K562 (cell line): ENCODE data around the gene NEMP2. TPM values are rescaled to one million over a fixed set of nuclear protein-coding genes. Genes with fewer than 3 reads are reported as not detected.

Experiments used
- ATF4 ChIP-seq: fragments of 450-650 bp; formaldehyde crosslinking; IDR thresholded peaks from 2 replicates; pipeline ENCODE4 v1.4.0; 2022; ENCODE audit warnings: mild to moderate bottlenecking, moderate library complexity
- CBFA2T3 ChIP-seq: fragments of 450-650 bp; IDR thresholded peaks from 2 replicates; pipeline ENCODE4 v1.6.1; 2017
- CXXC5 ChIP-seq: fragments of 250-450 bp; sonication (Bioruptor Pico); IDR thresholded peaks from 2 replicates; pipeline ENCODE4 v1.8.0; 2022; ENCODE audit warnings: inconsistent platforms, mild to moderate bottlenecking, moderate library complexity
- FOS ChIP-seq: IDR thresholded peaks from 3 replicates; pipeline ENCODE4 v1.6.1; 2011; ENCODE audit not compliant: insufficient read length; ENCODE audit errors: extremely low read depth
- GATAD2B ChIP-seq: fragments of 450-650 bp; IDR thresholded peaks from 2 replicates; pipeline ENCODE4 v1.6.1; 2017; ENCODE audit warnings: mild to moderate bottlenecking, borderline replicate concordance
- GTF2F1 ChIP-seq: IDR thresholded peaks from 2 replicates; pipeline ENCODE4 v1.6.1; 2011; ENCODE audit warnings: low read depth, low read length, improper control_type of control experiment
- GTF3C2 ChIP-seq: IDR thresholded peaks from 3 replicates; pipeline ENCODE4 v1.6.1; 2011; ENCODE audit warnings: borderline replicate concordance, mild to moderate bottlenecking, moderate library complexity; ENCODE audit not compliant: insufficient read length; ENCODE audit errors: extremely low read depth
- HCFC1 ChIP-seq: IDR thresholded peaks from 2 replicates; pipeline ENCODE4 v1.6.1; 2012; ENCODE audit warnings: low read depth, low read length, improper control_type of control experiment
- MCM2 ChIP-seq: fragments of 450-650 bp; IDR thresholded peaks from 2 replicates; pipeline ENCODE4 v1.6.1; 2017; ENCODE audit warnings: low read depth, mild to moderate bottlenecking
- PHF8 ChIP-seq: fragments of 200-600 bp; sonication (generic); IDR thresholded peaks from 2 replicates; pipeline ENCODE4 v1.6.1; 2012; ENCODE audit warnings: mixed run types, mild to moderate bottlenecking, inconsistent platforms, low read length, moderate library complexity, borderline replicate concordance
- PML ChIP-seq: IDR thresholded peaks from 2 replicates; pipeline ENCODE4 v1.6.1; 2012; ENCODE audit warnings: low read length, inconsistent platforms
- POLR3A ChIP-seq: IDR thresholded peaks from 2 replicates; pipeline ENCODE4 v1.6.1; 2011; ENCODE audit warnings: borderline replicate concordance, mild to moderate bottlenecking, moderate library complexity; ENCODE audit not compliant: insufficient read length, insufficient read depth; ENCODE audit errors: extremely low read depth
- POU5F1 ChIP-seq: fragments of 150-350 bp; IDR thresholded peaks from 2 replicates; pipeline ENCODE4 v1.6.1; 2014; ENCODE audit warnings: borderline replicate concordance, low read length, low read depth, mild to moderate bottlenecking; ENCODE audit not compliant: partially characterized antibody
- PYGO2 ChIP-seq: fragments of 450-650 bp; IDR thresholded peaks from 2 replicates; pipeline ENCODE4 v1.6.1; 2016; ENCODE audit warnings: mild to moderate bottlenecking, missing genetic modification characterization, moderate library complexity, missing compliant biosample characterization
- RFX5 ChIP-seq: IDR thresholded peaks from 2 replicates; pipeline ENCODE4 v1.6.1; 2011; ENCODE audit warnings: low read depth, mild to moderate bottlenecking, improper control_type of control experiment, low read length
- SMAD1 ChIP-seq: fragments of 150-350 bp; IDR thresholded peaks from 2 replicates; pipeline ENCODE4 v1.6.1; 2014; ENCODE audit warnings: low read length, low read depth; ENCODE audit not compliant: partially characterized antibody
- SPI1 ChIP-seq: IDR thresholded peaks from 2 replicates; pipeline ENCODE4 v1.6.1; 2011; ENCODE audit warnings: low read depth, low read length, control low read depth, borderline replicate concordance
- SREBF1 ChIP-seq: fragments of 150-350 bp; IDR thresholded peaks from 2 replicates; pipeline ENCODE4 v1.6.1; 2014; ENCODE audit warnings: antibody characterized with exemption, low read depth, low read length, borderline replicate concordance
- ZBTB5 ChIP-seq: fragments of 450-650 bp; IDR thresholded peaks from 2 replicates; pipeline ENCODE4 v1.6.1; 2017; ENCODE audit warnings: antibody characterized with exemption
- ZNF274 ChIP-seq: IDR thresholded peaks from 2 replicates; pipeline ENCODE4 v1.6.1; 2011; ENCODE audit warnings: low read depth, mild to moderate bottlenecking, low read length, moderate library complexity, borderline replicate concordance
- ZNF324 ChIP-seq: fragments of 250-450 bp; sonication (Bioruptor Pico); IDR thresholded peaks from 2 replicates; pipeline ENCODE4 v1.4.0; 2020; ENCODE audit warnings: mild to moderate bottlenecking
- polyA plus RNA-seq, 8 experiments: library from polyadenylated mRNA; depleted of rRNA in 4 of 8; stranded (reverse) in 5 of 8; unstranded in 3 of 8; fragments of >200 nt; fragmentation: Nextera tagmentation in 2 of 8; fragmentation: Illumina TruSeq in 1 of 8; extraction: Ambion mirVana in 2 of 8; extraction: Trizol in 1 of 8; gene quantifications; 2 replicates each; pipeline versions ENCODE4 v1.2.1 to v1.2.3, GENCODE V29; 2011 to 2014; ENCODE audit warnings: inconsistent platforms in 1 of 8, missing spikeins in 1 of 8
- total RNA-seq, 7 experiments: library from RNA; depleted of rRNA in 6 of 7; stranded (reverse); fragments of >200 nt in 6 of 7; fragmentation: Illumina TruSeq in 2 of 7; extraction: Trizol in 2 of 7; gene quantifications; 2 replicates each; pipeline versions ENCODE4 v1.2.1 to v1.2.3, GENCODE V29; 2011 to 2021; ENCODE audit warnings: low replicate concordance in 1 of 7

Gene NEMP2
- total and polyA plus RNA-seq, 9 of the 15 experiments (the other 6 are each of a cell fraction or from before 2014, with no cell fraction given) = 0.32 to 3.0 (median 1.7) TPM

GRCh38 chr2:190462611-190463010 lies 71.9 kb downstream of the NEMP2 start (continued):
- TF ChIP-seq FOS (no peak), POLR3A (no peak), SMAD1 (no peak), ATF4 (CRISPR knock-in tag) (0 out of 2 replicates have a peak, but pooled peaks have one; percentile 17), PML (peak; percentile 61; the same call in 1 of the 2 replicates), SPI1 (no peak), PYGO2 (tag) (no peak), HCFC1 (no peak), CBFA2T3 (peak; percentile 89), ZNF324 (no peak), RFX5 (no peak), GTF3C2 (no peak), GATAD2B (no peak), SREBF1 (no peak), MCM2 (no peak), GTF2F1 (no peak), ZBTB5 (no peak), CXXC5 (CRISPR knock-in tag) (peak; percentile 18; the same call in 1 of the 2 replicates), PHF8 (no peak), ZNF274 (no peak), POU5F1 (no peak)
